Esophagus muscularis mucosa (tissue), 3 donors: Measurements from ENCODE around the gene GRIP1.

Source experiments
- CTCF ChIP-seq, 3 experiments: fragments of 200-600 bp in 2 of 3; fragments of 450-650 bp in 1 of 3; sonication (generic) in 2 of 3; IDR thresholded peaks; one replicate each; pipeline ENCODE4 v1.5.1; 2017 to 2019; ENCODE audit warnings: antibody characterized with exemption in 3 of 3, mild to moderate bottlenecking in 2 of 3, moderate library complexity in 1 of 3
- POLR2A ChIP-seq: fragments of 450-650 bp; IDR thresholded peaks from one replicate; pipeline ENCODE4 v1.6.1; 2017; ENCODE audit warnings: antibody characterized with exemption, moderate library complexity, mild to moderate bottlenecking, low read depth
- POLR2AphosphoS5 ChIP-seq, 2 donors: sonication (generic); formaldehyde crosslinking; IDR thresholded peaks; one replicate each; pipeline ENCODE4 v1.6.1; 2017; ENCODE audit warnings: antibody characterized with exemption in 2 of 2

- TF ChIP-seq CTCF (IDR thresholded peaks at IDR 0.05) (no peak), POLR2A (no peak), POLR2AphosphoS5 (IDR thresholded peaks at IDR 0.05) (no peak)
Observed at GRCh38 chr12:66598079-66598478, 80.8 kb downstream of the GRIP1 start.
